Stomach (tissue), 4 donors: Measurements from ENCODE around the gene PPFIA1.

Source experiments
- EP300 ChIP-seq: sonication (generic); formaldehyde crosslinking; IDR thresholded peaks from one replicate; pipeline ENCODE4 v1.6.1; 2017; ENCODE audit warnings: antibody characterized with exemption
- POLR2A ChIP-seq, 4 donors: fragments of 450-650 bp; IDR thresholded peaks; one replicate each; pipeline ENCODE4 v1.6.1; 2016; ENCODE audit warnings: antibody characterized with exemption in 4 of 4, control low read depth in 2 of 4, mild to moderate bottlenecking in 1 of 4, moderate library complexity in 1 of 4
- POLR2AphosphoS5 ChIP-seq, 3 donors: sonication (generic); formaldehyde crosslinking; IDR thresholded peaks; one replicate each; pipeline ENCODE4 v1.6.1; 2016; ENCODE audit warnings: antibody characterized with exemption in 3 of 3
- TF ChIP-seq, protein P1 (sequence below), 7 experiments: fragments of 450-650 bp in 4 of 7; fragments of 200-600 bp in 3 of 7; sonication (generic) in 3 of 7; IDR thresholded peaks; one replicate each; pipeline ENCODE4 v1.5.1; 2016 to 2019; ENCODE audit warnings: antibody characterized with exemption in 7 of 7, control low read depth in 2 of 7, mild to moderate bottlenecking in 1 of 7

DNA sequence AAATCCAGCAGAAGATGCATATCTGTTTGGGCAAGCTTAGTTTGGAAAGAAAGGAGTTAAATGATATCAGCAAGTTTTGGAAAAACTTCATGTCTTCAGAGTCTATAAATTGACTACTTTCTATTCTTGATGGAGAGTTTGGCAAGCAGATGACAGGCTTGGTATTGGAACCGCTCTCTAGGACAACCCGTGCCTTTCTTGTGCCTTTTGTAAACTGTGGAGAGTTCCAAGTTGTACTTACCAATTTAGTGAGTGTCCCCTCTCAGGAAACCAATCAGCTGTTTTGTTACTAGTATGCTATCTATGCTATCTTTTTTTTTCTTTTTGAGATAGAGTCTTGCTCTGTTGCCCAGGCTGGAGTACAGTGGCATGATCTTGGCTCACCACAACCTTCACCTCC is 84.1 kb downstream of the PPFIA1 start:
- TF ChIP-seq POLR2A (IDR thresholded peaks at IDR 0.05) (no peak), EP300 (no peak), POLR2AphosphoS5 (IDR thresholded peaks at IDR 0.05) (no peak)
- TF ChIP-seq, protein P1, sequence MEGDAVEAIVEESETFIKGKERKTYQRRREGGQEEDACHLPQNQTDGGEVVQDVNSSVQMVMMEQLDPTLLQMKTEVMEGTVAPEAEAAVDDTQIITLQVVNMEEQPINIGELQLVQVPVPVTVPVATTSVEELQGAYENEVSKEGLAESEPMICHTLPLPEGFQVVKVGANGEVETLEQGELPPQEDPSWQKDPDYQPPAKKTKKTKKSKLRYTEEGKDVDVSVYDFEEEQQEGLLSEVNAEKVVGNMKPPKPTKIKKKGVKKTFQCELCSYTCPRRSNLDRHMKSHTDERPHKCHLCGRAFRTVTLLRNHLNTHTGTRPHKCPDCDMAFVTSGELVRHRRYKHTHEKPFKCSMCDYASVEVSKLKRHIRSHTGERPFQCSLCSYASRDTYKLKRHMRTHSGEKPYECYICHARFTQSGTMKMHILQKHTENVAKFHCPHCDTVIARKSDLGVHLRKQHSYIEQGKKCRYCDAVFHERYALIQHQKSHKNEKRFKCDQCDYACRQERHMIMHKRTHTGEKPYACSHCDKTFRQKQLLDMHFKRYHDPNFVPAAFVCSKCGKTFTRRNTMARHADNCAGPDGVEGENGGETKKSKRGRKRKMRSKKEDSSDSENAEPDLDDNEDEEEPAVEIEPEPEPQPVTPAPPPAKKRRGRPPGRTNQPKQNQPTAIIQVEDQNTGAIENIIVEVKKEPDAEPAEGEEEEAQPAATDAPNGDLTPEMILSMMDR (IDR thresholded peaks at IDR 0.05) = no peak
